Neuron (in vitro differentiated cells): ENCODE measurements around the gene ZFYVE9.
"Not testable (repeated sequence)": the region's sequence is repeated elsewhere in the genome, so short reads cannot be mapped to it uniquely, and the experiment has no call there.

ENCODE experiments used
- H2AFZ ChIP-seq: one replicate; pipeline ENCODE4 v1.6.1; 2013; ENCODE audit warnings: low read depth, mild to moderate bottlenecking, inconsistent platforms, low read length, moderate library complexity
- H3K27me3 ChIP-seq: one replicate; pipeline ENCODE4 v1.6.1; 2013; ENCODE audit warnings: low read length; ENCODE audit not compliant: insufficient read depth
- H3K36me3 ChIP-seq: one replicate; pipeline ENCODE4 v1.6.1; 2013; ENCODE audit warnings: low read length; ENCODE audit not compliant: insufficient read depth
- H3K4me1 ChIP-seq: one replicate; pipeline ENCODE4 v1.6.1; 2013; ENCODE audit warnings: low read length; ENCODE audit not compliant: insufficient read depth
- H3K4me3 ChIP-seq: 2 replicates; pipeline ENCODE4 v1.5.1; 2013; ENCODE audit warnings: mild to moderate bottlenecking, low read length, moderate library complexity
- H3K9me3 ChIP-seq: one replicate; pipeline ENCODE4 v1.6.1; 2013; ENCODE audit warnings: low read length

ZFYVE9 gene

DNA sequence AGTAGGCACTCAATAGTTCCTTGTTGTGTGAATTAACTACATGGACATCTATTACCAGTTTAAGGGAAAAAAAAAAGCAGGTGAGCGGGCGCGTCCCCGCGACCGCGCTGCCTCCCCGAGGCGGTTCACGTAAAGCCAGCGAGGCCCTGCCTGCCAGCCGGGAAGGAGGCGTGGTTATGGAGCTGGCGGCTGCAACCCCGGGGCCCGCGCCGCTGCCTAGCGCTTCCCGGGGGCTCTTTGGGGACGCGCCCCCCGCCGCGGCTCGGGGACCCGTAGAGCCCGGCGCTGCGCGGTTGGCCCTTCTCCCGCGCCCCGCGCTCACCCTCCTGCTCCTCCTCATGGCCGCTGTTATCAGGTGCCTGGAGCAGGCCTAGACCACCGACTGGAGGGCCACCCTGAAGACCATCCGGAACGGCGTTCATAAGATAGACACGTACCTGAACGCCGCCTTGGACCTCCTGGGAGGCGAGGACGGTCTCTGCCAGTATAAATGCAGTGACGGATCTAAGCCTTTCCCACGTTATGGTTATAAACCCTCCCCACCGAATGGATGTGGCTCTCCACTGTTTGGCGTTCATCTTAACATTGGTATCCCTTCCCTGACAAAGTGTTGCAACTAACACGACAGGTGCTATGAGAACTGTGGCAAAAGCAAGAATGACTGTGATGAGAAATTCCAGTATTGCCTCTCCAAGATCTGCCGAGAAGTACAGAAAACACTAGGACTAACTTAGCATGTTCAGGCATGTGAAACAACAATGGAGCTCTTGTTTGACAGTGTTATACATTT, 226.7 kb downstream of the ZFYVE9 start:
- H3K9me3 ChIP-seq, result no peaks in the 10 kb centered on the region
- H3K36me3 ChIP-seq, result peaks cover 17% of the 10 kb centered on the region
- no peaks in the 10 kb centered on the region for H3K27me3 ChIP-seq
- H3K4me3 ChIP-seq, result no peak overlapping the region
- H3K4me1 ChIP-seq, result peaks cover 10% of the 10 kb centered on the region
- no peak overlapping the region for H2AFZ ChIP-seq

DNA sequence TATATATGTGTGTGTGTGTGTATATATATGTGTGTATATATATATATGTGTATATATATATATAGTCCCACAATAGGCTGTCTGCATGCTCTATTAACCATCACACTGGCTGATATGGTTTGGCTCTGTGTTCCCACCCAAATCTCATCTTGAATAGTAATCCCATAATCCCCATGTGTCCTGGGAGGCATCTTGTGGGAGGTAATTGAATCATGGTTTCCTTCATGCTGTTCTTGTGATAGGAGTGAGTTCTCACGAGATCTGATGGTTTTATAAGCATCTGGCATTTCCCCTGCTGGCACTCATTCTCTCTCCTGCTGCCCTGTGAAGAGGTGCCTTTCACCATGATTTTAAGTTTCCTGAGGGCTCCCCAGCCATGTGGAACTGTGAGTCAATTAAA, 228.0 kb downstream of the ZFYVE9 start:
- H3K27me3 ChIP-seq, H3K4me1 ChIP-seq, H3K9me3 ChIP-seq: not testable (repeated sequence)

DNA sequence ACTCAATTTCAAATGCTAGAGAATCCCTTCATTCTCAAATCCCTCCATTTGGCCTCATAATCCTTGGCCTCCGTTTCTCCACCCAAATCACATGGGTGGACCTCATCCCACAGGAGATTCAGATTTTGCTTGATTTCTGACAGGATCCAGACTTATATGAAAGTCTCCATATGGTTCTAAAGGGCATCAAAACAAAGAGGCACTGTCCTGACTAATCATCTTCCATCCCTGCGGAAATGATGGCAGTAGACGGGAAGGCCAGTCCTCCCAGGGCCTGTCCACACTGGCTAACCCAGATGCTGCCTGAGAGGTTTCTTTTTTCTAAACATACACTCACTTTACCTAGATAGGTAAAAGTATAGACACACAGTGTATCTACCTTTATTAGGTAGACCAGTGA, 243.5 kb downstream of the ZFYVE9 start:
- Histone ChIP-seq H3K4me1 (no peaks in the 10 kb centered on the region), H2AFZ (no peak overlapping the region), H3K4me3 (no peak overlapping the region), H3K36me3 (peaks cover 89% of the 10 kb centered on the region), H3K27me3 (no peaks in the 10 kb centered on the region), H3K9me3 (no peaks in the 10 kb centered on the region)

More for the DNA sequence above, 228.0 kb downstream of the ZFYVE9 start:
- H2AFZ ChIP-seq, H3K4me3 ChIP-seq: not testable (repeated sequence)
- peaks cover 26% of the 10 kb centered on the region for H3K36me3 ChIP-seq

DNA sequence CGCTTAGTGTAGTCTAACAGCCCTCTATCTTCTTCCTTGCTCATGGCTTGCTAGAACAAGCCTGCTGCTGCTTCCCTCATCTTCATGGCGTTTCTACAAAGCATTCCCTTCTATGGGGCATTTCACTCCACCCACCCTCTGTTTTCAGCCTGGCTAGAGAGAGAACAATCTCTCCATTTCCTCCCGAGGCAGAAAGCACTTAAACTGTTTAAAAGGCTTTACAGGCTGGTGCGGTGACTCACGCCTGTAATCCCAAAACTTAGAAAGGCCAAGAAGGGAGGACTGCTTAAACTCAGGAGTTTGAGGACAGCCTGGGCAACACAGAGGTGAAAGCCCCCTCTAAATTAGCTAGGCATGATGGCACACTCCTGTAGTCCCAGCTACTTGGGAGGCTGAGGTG, 244.6 kb downstream of the ZFYVE9 start:
- Histone ChIP-seq H3K4me3 (no peak overlapping the region), H3K27me3 (no peaks in the 10 kb centered on the region), H3K36me3 (peaks cover 83% of the 10 kb centered on the region), H2AFZ (no peak overlapping the region), H3K9me3 (no peaks in the 10 kb centered on the region), H3K4me1 (no peaks in the 10 kb centered on the region)

DNA sequence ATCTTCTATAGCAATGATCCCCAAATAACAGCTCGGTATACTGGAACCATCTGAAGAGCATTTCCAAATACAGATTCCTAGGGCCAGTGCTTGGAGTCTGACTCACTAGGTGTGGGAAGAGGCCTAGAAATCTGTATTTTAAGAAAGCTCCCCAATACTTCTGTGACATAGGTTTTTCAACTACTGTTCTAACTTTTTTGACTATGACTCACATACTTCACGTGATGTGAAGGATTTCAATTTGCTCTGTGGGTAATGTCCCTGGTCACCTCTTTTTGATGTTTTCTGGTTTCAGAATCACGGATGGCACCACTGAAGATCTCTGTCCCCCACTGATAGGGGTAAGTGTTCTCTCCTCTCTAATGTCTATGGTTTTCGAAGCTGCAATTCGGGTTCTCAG, 251.3 kb downstream of the ZFYVE9 start:
- Histone ChIP-seq H2AFZ (no peak overlapping the region), H3K36me3 (peaks cover 79% of the 10 kb centered on the region), H3K4me3 (no peak overlapping the region), H3K4me1 (no peaks in the 10 kb centered on the region), H3K9me3 (no peaks in the 10 kb centered on the region), H3K27me3 (no peaks in the 10 kb centered on the region)
